ENCODE data around the gene USP11. TPM values are rescaled to one million over a fixed set of nuclear protein-coding genes. Genes with fewer than 3 reads are reported as not detected.
"Not testable (repeated sequence)": the region's sequence is repeated elsewhere in the genome, so short reads cannot be mapped to it uniquely, and the experiment has no call there.

The USP11 gene
- total and polyA plus RNA-seq, 2 donors from 2014 or later: 30.9 to 91.6 TPM

GRCh38 chrX:47273011-47273730, 40.4 kb downstream of the USP11 start:
- no peak for DNase-seq
- intact Hi-C loops (cut with DNase I): no loop called here
- FAIRE-seq: no peak
- TF ChIP-seq CTCF (IDR thresholded peaks at IDR 0.05; ENCODE audit: borderline replicate concordance, extremely low read depth, insufficient read depth): no peak
- Histone ChIP-seq H3K4me3 (ENCODE audit: low read length in 3 of 3) (no peak overlapping the region), H3K9ac (ENCODE audit: low read length in 3 of 3) (no peak overlapping the region), H3K27ac (ENCODE audit: low read depth in 2 of 2, low read length in 2 of 2) (no peak overlapping the region), H3K9me3 (ENCODE audit: control insufficient read depth in 2 of 3, insufficient read depth in 1 of 3, low read length in 3 of 3) (no peaks in the 10 kb centered on the region), H3K36me3 (ENCODE audit: control insufficient read depth in 2 of 3, insufficient read depth in 3 of 3, low read length in 3 of 3) (no peaks in the 10 kb centered on the region), H3K27me3 (ENCODE audit: control insufficient read depth, insufficient read depth, low read length) (no peaks in the 10 kb centered on the region), H3K4me1 (ENCODE audit: control insufficient read depth in 2 of 3, insufficient read depth in 2 of 3, low read depth in 1 of 3, low read length in 3 of 3) (no peaks in the 10 kb centered on the region)

GRCh38 chrX:47278691-47279090, 45.9 kb downstream of the USP11 start:
- Histone ChIP-seq H3K9me3 (ENCODE audit: control insufficient read depth in 2 of 3, insufficient read depth in 1 of 3, low read length in 3 of 3) (no peaks in the 10 kb centered on the region), H3K4me1 (ENCODE audit: control insufficient read depth in 2 of 3, insufficient read depth in 2 of 3, low read depth in 1 of 3, low read length in 3 of 3) (no peaks in the 10 kb centered on the region), H3K27me3 (ENCODE audit: control insufficient read depth, insufficient read depth, low read length) (no peaks in the 10 kb centered on the region), H3K4me3 (ENCODE audit: low read length in 3 of 3) (no peak overlapping the region), H3K27ac (ENCODE audit: low read depth in 2 of 2, low read length in 2 of 2) (no peak overlapping the region), H3K9ac (ENCODE audit: low read length in 3 of 3) (no peak overlapping the region), H3K36me3 (ENCODE audit: control insufficient read depth in 2 of 3, insufficient read depth in 3 of 3, low read length in 3 of 3) (no peaks in the 10 kb centered on the region)
- TF ChIP-seq CTCF (IDR thresholded peaks at IDR 0.05; ENCODE audit: borderline replicate concordance, extremely low read depth, insufficient read depth): no peak
- intact Hi-C loops (cut with DNase I): no loop called here
- FAIRE-seq (no peak), DNase-seq (no peak)

GRCh38 chrX:47283015-47283771, 50.4 kb downstream of the USP11 start:
- peak overlapping the region in 1 of 3 donors; percentile 19 for H3K9ac ChIP-seq (ENCODE audit: low read length in 3 of 3)
- no peak for FAIRE-seq
- peak; percentile 77 to 93 (median 83) for DNase-seq

GRCh38 chrX:47284616-47285015, 51.8 kb downstream of the USP11 start:
- FAIRE-seq; H3K27me3 ChIP-seq (ENCODE audit: control insufficient read depth, insufficient read depth, low read length); H3K9me3 ChIP-seq (ENCODE audit: control insufficient read depth in 2 of 3, insufficient read depth in 1 of 3, low read length in 3 of 3); intact Hi-C loops (cut with DNase I); H3K4me1 ChIP-seq (ENCODE audit: control insufficient read depth in 2 of 3, insufficient read depth in 2 of 3, low read depth in 1 of 3, low read length in 3 of 3); H3K27ac ChIP-seq (ENCODE audit: low read depth in 2 of 2, low read length in 2 of 2); H3K9ac ChIP-seq (ENCODE audit: low read length in 3 of 3); H3K36me3 ChIP-seq (ENCODE audit: control insufficient read depth in 2 of 3, insufficient read depth in 3 of 3, low read length in 3 of 3); H3K4me3 ChIP-seq (ENCODE audit: low read length in 3 of 3); DNase-seq: not testable (repeated sequence)

More at GRCh38 chrX:47283015-47283771, 50.4 kb downstream of the USP11 start:
- intact Hi-C loops (cut with DNase I): no loop called here
- H3K36me3 ChIP-seq (ENCODE audit: control insufficient read depth in 2 of 3, insufficient read depth in 3 of 3, low read length in 3 of 3): no peaks in the 10 kb centered on the region
- TF ChIP-seq CTCF (IDR thresholded peaks at IDR 0.05; ENCODE audit: borderline replicate concordance, extremely low read depth, insufficient read depth): no peak
- H3K4me3 ChIP-seq (ENCODE audit: low read length in 3 of 3): peak overlapping the region in 1 of 3 donors; percentile 4
- H3K4me1 ChIP-seq (ENCODE audit: control insufficient read depth in 2 of 3, insufficient read depth in 2 of 3, low read depth in 1 of 3, low read length in 3 of 3): no peaks in the 10 kb centered on the region
- peaks cover 3% of the 10 kb centered on the region for H3K27me3 ChIP-seq (ENCODE audit: control insufficient read depth, insufficient read depth, low read length)
- H3K9me3 ChIP-seq (ENCODE audit: control insufficient read depth in 2 of 3, insufficient read depth in 1 of 3, low read length in 3 of 3): no peaks in the 10 kb centered on the region
- no peak overlapping the region for H3K27ac ChIP-seq (ENCODE audit: low read depth in 2 of 2, low read length in 2 of 2)
